Head of caudate nucleus (tissue), 42 donors: ENCODE measurements around the gene STARD10.

Experiments used
- DNase-seq, 42 donors: peaks; one replicate each; pipeline versions ENCODE4 v3.0.0 to v3.0.0-alpha.2; 2020 to 2021; ENCODE audit warnings: mixed read lengths in 7 of 42
- intact Hi-C: fragments of 100-400 bp; cut with DNase I; formaldehyde crosslinking; loops from one replicate; pipeline ENCODE4 v1.15.0; 2022

STARD10 gene

GRCh38 chr11:72786305-72787215 lies 7.3 kb downstream of the STARD10 start:
- intact Hi-C loops, result no loop called here
- no peak for DNase-seq

DNA sequence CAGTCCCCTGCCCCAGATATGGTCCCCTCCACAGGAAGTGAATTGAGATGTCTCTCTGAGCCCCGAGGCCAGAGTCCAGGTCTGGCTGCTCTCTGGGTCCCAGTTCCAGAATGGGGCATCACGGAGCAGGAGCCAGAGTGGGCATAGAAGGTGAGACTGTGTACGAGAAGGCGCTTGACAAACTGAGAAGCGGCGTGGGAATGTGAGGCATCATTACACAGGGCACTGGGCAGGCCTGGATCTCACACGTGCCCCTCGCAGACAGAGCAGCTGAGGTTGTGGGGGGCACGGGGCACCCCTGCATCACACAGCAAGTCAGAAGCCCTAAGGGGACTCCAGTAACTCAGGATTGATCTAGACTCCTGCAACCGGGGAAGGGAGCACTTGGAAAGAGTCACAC lies 9.2 kb downstream of the STARD10 start:
- intact Hi-C loops, result no loop called here
- DNase-seq, result no peak

DNA sequence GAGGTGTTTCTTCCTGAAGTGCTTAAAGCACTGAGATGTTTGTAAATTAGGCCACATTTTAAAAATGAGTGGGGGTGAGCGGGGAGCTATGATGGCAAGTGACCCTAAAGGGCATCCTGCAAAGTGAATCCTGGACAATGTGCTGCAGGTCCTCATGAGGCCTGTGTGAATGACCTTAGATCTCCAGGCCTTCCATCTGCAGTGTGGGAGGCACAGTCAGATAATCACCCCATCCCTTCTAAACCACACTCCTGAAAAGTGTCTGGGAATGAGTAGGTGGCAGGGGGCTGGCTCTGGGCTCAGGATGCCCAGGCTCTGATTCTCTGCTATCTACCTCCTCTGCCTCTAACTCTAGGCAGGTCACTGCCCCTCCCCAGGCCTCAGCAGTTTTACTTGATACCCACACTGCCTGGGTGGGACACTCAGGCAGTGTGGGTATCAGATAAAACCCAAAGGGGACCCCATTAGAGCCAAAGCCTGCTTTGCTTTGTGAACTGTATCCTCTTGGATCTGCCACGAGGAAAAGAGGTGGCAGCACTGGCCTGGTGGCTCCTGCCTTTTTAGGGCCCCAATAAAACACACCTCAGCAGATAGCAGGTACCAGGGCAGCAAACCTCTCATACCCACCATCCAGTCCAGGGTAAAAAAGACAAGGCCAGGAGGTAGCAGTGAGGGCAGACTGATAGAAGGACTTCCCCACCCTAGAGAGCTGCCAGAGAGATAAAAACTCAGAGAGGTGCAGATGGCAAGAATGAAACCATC lies 10.5 kb downstream of the STARD10 start:
- intact Hi-C loops, result no loop called here
- no peak for DNase-seq

DNA sequence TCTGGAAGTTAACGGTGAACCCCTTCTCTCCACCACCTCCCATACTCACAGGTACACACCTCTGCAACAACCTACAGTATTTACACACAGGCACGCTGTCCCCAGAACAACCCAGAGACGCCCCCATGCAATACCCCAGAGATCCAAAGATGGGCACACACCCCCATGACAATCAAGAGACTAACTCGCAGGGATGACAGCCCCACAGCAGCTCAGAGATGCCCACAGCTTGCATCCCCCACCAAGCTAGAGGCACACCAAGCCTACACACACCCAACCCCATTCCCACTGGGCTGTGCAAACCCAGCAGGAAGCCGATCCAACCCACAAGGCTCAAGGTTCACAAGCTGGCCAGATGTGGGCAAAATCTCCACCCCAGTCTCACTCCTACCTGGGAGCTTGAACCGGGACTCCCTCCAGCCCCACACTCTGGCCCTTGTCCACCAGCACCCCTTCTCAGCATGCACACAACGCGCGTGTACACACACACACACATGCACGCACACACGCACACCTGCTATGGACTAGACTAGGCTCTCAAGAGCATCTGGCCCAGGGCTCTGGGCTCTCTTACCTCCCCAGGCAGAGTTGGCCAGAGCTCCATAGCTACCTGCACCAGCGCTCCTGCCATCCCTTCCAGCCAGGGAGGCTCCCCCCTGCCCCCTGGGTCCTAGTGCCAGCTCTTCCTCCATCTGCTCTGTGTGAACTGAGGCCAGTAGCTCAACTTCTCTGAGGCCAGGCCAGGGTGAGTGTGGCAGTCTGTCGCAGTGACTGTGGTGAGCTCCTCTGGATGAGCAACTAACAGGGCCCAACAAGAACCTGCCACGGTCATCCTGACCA lies 11.5 kb downstream of the STARD10 start:
- peak in 7 of 42 donors; percentile 23 to 49 (median 37) for DNase-seq
- intact Hi-C loops, result no loop called here

DNA sequence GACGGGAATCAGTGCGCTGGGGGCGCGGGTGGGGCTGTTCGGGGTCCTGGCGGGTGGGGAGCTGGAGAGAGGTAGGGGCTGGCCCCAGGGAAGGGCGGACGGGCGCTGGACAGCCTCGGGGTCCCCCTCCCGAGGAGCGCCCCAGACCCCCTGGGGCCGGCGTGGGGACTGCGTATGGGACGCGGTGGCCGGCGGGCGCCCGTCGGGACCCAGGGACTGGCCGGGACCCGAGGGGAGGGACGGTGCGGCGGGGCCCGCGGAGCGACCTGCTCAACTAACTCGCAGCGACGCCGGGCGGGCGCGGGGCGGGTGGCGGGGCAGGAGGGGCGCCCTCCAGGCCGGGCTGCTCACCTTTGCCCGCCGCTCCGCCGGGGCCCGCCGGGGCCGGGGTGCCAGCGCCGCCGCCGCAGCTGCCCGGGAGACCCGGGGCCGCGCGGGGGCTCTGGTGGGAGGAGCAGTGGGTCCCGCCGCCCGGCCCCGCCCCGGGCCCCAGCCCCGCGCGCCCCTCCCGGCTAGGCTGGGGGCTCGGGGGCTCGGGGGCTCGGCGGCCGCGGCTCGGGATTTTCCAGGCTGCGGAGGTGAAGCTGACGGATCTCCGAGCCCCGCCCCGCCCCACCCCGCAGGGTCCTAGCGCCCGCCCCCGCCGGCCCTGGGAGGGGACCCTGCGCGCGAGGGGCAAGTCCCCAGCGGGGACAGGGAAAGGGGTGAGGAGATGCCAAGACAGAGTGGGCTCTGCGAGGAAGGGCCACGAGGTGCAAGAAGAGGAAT lies 12.3 kb downstream of the STARD10 start:
- intact Hi-C loops, result no loop called here
- DNase-seq, result peak in 18 of 42 donors; percentile 37 to 79 (median 49)

DNA sequence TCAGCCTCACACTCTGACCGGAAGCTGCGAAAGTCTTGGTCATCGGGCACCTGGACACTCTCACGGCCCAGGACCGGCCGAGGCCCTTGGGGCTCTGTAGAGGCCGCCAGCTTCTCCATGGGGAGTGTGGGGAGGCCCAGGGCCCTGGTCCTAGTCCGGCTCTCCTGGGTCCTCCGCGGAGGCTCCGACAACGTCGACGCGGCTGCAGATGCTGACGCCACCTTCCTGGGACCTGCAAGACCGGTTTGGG lies 12.9 kb downstream of the STARD10 start:
- no peak for DNase-seq

DNA sequence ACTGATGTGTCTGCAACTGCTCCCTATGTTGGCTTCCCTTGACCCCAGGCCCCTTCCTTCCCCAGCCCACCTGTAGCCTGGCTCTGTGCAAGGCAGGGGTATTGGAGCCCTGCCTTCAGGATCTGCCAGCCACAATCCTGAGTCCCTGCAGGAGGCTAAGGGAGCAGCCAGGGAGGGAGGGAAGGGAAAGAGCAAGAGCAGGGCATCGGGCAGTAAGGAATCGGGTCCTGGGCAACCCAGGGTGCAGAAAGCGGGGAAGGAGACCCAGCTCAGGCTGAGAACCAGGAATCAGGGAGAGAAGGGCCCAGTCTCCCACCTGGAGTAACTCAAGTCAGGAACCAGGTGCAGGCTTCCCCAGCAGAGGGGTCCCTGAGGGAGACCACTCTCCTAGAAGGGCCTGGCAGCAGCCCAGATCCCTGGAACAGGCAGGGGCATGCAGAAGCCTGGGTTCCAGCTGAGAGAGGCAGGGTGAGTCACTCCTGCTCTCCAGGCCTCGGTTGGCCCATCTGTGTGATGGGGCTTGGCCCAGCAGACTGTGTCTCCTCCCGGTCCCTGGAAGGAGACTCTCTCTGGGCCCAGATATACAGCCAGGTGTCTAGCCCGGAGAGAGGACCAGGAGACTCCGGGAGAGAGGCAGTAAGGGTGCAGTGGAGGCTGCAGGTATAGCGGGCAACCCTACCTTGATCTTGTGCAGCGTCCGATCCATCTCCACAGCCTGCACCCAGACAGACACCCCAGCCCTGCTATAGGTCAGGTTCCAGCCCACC lies 13.4 kb downstream of the STARD10 start:
- intact Hi-C loops, result no loop called here
- no peak for DNase-seq

More for the DNA sequence above, 12.9 kb downstream of the STARD10 start:
- intact Hi-C loops, result no loop called here

- DNase-seq, result no peak
- intact Hi-C loops, result no loop called here
Measured at GRCh38 chr11:72779495-72780128, 14.2 kb downstream of the STARD10 start.

GRCh38 chr11:72778535-72779494 lies 15.0 kb downstream of the STARD10 start:
- no peak for DNase-seq
- intact Hi-C loops, result no loop called here

DNA sequence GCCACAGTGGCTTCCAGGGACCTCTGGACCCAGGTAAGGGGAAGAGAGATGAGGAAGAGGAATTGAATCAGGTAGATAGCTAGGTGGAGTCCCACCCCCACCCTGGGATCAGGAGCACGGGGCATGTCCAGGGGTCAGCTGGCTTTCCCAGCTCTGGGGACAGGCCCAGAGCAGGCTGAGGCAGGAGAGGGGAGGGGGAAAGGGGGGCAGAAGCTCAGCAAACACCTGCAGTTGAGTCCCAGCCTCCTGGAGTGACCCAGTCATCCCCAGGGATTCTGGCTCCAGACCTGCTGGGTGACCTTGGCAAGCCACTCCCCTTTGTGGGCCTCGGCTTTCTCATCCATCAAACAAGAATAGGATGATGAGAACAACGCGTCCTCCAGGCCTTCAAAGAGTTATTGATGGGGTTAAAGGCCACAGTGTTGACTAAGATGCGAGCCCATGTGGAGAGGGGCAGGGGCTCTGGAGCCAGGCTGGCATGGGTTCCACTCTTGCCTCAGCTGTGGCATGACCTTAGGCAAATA lies 16.0 kb downstream of the STARD10 start:
- peak in 11 of 42 donors; percentile 24 to 85 (median 49) for DNase-seq
- intact Hi-C loops, result no loop called here

GRCh38 chr11:72776844-72777754 lies 16.7 kb downstream of the STARD10 start:
- intact Hi-C loops, result no loop called here
- peak; percentile 59 to 95 (median 80) for DNase-seq

DNA sequence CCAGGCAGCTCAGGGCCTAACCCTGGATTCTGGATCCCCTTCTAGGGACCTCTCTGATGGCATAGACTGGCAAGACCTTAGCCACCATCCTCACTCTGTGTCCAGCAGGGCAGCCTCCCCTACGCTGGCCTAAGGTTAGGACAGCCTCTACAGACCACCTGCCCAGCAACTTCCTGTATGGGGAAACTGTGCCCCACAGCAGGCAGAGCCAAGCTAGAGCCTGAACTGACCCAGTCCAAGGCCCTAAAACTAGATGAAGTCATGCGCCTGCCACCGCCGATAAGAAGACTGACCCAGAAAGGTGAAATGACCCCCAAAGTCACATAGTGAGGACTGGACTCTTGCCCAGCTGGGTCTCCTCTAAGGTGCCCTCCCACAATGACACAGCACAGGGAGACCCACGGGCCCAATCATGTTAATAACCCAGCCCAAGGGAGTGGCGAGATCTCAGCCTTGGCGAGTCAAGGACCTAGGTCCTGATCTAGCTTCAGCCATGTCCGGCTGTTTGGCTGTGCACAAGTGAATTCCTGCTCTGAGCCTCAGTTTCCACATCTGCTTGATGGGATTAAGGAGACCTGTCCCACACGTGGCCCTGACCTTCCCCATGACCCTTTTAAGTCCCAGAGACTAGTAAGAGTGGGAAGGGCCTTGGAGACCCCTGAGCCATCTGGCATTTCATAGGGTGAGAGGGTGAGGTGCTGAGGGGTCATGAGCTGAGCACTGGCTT lies 17.6 kb downstream of the STARD10 start:
- DNase-seq, result no peak
- intact Hi-C loops, result no loop called here

DNA sequence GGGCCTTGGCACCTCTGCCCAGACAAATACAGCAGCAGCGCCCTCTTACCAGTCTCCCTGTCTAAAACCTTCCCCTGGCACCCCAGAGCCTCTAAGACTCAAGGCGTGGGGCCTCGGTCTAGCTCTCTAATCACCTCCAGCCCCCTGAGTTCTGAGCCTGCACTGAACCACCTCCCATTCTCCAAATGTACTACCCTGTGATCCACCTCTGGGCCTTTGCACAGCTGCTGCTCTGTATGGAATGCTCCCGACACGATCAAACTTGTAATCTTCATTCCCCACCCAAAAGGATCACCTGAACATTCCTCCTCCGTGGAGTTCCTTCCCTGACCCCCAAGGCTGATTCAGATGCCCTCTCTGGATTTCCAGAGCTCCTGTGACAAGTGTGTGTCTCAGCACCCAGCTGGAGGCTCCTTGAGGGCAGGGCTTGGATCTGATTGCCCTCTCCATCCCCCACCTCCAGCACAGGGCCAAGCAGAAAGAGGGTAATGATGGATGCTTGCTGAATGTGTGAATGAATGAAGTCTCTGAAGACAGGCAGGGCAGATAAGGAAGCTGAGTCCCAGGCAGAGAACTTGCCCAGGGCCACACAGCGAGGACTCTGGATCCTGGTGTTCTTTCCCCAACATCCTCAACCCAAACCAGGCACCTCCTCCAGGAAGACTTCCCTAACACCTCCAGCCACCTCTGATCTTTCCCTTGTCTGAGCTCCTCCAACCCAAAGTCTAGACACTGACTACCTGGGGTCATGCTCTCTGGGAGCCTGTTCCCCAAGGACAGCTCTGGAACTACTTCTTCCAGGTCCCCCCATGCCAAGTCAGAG lies 18.3 kb downstream of the STARD10 start:
- DNase-seq, result no peak
- intact Hi-C loops, result no loop called here

- intact Hi-C loops, result no loop called here
- DNase-seq, result no peak
Measured at GRCh38 chr11:72774499-72774898, 19.3 kb downstream of the STARD10 start.
